ENCODE results near the gene TNFRSF14.

TNFRSF14 gene

DNA sequence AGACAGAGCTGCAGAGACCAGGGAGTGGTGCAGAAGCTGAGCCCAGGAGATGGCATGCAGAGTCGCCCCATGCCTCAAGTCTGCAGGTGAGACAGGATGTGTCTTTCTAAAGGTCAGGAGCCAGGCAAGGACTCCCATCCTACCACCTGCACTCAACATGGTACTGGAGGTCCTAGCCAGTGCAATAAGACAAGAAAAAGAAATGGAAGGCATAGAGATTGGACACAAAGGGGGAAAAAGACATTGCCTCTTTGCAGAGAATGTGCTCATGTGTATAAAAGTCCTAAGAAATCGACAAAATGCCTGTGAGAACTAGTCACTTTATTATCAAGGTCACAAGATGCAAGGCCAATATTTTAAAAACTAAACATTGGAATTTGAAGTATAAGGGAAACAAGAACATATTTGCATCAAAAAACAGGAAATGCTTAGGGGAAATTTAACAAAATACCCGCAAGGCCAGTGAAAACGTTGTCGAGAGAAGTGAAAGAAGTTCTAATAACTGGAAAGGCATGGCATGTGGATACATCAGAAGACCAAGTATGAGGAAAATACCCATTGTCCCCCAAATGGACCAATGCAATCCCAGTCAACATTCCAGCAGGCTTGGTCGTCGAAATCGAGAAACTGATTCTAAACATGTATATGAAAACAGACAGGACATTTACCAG, 17.2 kb downstream of the TNFRSF14 start:
- TF ChIP-seq TEAD4 (IDR thresholded peaks at IDR 0.05) (no peak), CREB1 (IDR thresholded peaks at IDR 0.05; ENCODE audit: low read depth) (no peak), CEBPB (IDR thresholded peaks at IDR 0.05) (no peak), NFIC (IDR thresholded peaks at IDR 0.05) (no peak)

DNA sequence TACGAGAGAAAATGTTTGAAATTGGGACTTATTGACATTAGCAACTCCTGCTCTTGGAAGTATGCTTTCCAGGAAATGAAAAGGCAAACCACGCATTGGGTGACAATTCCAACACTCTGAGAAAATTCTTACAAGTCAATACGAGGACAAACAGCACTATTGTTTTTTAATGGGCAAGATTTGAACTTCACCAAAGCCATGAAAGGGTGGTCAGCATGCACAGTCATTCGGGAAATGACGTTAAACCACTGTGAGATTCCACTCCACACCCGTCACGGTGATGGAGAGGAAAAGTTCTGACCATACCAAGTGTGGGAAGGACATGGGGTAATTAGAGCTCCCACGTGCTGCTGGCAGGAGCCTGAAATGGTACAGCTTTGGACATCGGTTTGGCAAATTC, 18.2 kb downstream of the TNFRSF14 start:
- TF ChIP-seq, protein P1, sequence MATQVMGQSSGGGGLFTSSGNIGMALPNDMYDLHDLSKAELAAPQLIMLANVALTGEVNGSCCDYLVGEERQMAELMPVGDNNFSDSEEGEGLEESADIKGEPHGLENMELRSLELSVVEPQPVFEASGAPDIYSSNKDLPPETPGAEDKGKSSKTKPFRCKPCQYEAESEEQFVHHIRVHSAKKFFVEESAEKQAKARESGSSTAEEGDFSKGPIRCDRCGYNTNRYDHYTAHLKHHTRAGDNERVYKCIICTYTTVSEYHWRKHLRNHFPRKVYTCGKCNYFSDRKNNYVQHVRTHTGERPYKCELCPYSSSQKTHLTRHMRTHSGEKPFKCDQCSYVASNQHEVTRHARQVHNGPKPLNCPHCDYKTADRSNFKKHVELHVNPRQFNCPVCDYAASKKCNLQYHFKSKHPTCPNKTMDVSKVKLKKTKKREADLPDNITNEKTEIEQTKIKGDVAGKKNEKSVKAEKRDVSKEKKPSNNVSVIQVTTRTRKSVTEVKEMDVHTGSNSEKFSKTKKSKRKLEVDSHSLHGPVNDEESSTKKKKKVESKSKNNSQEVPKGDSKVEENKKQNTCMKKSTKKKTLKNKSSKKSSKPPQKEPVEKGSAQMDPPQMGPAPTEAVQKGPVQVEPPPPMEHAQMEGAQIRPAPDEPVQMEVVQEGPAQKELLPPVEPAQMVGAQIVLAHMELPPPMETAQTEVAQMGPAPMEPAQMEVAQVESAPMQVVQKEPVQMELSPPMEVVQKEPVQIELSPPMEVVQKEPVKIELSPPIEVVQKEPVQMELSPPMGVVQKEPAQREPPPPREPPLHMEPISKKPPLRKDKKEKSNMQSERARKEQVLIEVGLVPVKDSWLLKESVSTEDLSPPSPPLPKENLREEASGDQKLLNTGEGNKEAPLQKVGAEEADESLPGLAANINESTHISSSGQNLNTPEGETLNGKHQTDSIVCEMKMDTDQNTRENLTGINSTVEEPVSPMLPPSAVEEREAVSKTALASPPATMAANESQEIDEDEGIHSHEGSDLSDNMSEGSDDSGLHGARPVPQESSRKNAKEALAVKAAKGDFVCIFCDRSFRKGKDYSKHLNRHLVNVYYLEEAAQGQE (IDR thresholded peaks at IDR 0.05; ENCODE audit: low read depth) = no peak
- TF ChIP-seq, protein P2, sequence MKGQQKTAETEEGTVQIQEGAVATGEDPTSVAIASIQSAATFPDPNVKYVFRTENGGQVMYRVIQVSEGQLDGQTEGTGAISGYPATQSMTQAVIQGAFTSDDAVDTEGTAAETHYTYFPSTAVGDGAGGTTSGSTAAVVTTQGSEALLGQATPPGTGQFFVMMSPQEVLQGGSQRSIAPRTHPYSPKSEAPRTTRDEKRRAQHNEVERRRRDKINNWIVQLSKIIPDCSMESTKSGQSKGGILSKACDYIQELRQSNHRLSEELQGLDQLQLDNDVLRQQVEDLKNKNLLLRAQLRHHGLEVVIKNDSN (IDR thresholded peaks at IDR 0.05) = no peak
- TF ChIP-seq CREB1 (IDR thresholded peaks at IDR 0.05; ENCODE audit: low read depth) (no peak), TEAD4 (IDR thresholded peaks at IDR 0.05) (no peak), TCF12 (IDR thresholded peaks at IDR 0.05; ENCODE audit: low read depth) (no peak), EP300 (IDR thresholded peaks at IDR 0.05; ENCODE audit: borderline replicate concordance) (no peak), RAD21 (IDR thresholded peaks at IDR 0.05; ENCODE audit: low read depth) (no peak), YY1 (IDR thresholded peaks at IDR 0.05; ENCODE audit: low read depth) (no peak)
- TF ChIP-seq, protein P3, sequence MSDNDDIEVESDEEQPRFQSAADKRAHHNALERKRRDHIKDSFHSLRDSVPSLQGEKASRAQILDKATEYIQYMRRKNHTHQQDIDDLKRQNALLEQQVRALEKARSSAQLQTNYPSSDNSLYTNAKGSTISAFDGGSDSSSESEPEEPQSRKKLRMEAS (IDR thresholded peaks at IDR 0.05) = no peak

DNA sequence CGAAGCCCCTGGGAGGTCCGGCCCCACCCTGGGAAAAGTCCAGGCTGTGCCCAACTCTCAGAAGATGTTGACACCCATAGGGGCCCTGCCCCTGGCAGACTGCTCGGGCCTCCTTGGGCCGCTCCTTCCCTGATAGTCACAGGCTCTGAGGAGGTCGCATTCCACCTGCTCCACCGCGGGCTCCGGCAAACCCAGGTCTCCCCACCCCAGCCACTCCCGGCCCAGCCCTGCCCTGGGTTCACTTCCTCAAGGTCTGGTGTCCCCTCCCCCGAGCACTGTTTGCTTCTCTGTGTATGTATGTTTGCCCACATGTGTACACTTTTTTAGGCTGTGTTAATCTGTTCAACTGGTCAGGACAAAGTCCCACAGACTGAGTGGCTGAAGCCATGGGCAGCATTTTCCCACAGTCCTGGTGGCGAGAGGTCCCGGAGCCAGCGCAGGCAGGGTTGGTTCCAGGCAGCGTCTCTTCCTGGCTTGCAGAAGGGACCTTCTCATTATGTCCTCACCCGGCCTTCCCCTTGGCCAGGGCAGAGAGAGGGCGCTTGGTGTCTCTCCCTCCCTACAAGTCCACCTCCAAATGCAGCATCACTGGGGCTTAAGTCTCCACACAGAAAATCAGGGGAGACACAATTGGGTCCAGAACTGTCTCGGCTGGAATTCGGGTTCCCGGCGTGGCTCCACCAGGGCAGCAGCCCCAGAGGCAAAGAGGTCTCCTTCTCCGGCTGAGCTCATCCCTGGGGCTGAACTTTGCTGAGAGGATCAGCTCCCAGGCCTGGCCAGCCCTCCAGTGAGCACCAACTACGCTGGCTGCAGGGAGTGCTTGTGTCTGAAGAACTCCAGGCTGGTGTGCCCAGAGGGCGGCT, 19.9 kb downstream of the TNFRSF14 start:
- TF ChIP-seq TCF12 (IDR thresholded peaks at IDR 0.05; ENCODE audit: low read depth) = no peak
- TF ChIP-seq FOXM1 (IDR thresholded peaks at IDR 0.05; ENCODE audit: borderline replicate concordance, low read depth) = no peak
- TF ChIP-seq TAF1 (IDR thresholded peaks at IDR 0.05; ENCODE audit: low read depth) = no peak
- no peak for TF ChIP-seq CEBPB (IDR thresholded peaks at IDR 0.05)
- TF ChIP-seq ZBTB7A (IDR thresholded peaks at IDR 0.05; ENCODE audit: low read depth) = no peak
- no peak for TF ChIP-seq EP300 (IDR thresholded peaks at IDR 0.05; ENCODE audit: borderline replicate concordance)
- TF ChIP-seq, protein P2 (IDR thresholded peaks at IDR 0.05) = no peak
- TF ChIP-seq, protein P1 (IDR thresholded peaks at IDR 0.05; ENCODE audit: low read depth) = no peak
- TF ChIP-seq RAD21 (IDR thresholded peaks at IDR 0.05; ENCODE audit: low read depth) = no peak
- TF ChIP-seq, protein P3 (IDR thresholded peaks at IDR 0.05) = no peak
- TF ChIP-seq TEAD4 (IDR thresholded peaks at IDR 0.05) = no peak
- TF ChIP-seq NFIC (IDR thresholded peaks at IDR 0.05) = no peak
- TF ChIP-seq CREB1 (IDR thresholded peaks at IDR 0.05; ENCODE audit: low read depth) = no peak
- no peak for TF ChIP-seq YY1 (IDR thresholded peaks at IDR 0.05; ENCODE audit: low read depth)
- TF ChIP-seq EGR1 (IDR thresholded peaks at IDR 0.05) = no peak

DNA sequence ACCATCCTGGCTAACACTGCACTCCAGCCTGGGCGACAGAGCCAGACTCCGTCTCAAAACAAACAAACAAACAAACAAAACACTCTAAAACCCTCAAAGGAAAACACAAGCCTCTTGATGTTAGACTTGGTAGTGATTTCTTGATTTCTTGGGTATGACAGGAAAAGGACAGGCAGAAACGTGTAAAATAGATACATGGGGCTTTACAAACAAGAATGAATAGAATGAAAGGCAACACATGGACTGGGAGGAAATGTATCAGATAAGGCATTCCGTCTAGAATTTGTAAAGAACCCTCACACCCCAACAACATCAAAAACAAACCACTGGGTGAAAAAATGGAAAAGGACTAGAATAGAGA, 22.6 kb downstream of the TNFRSF14 start:
- no peak for TF ChIP-seq CREB1 (IDR thresholded peaks at IDR 0.05; ENCODE audit: low read depth)
- TF ChIP-seq, protein P1 (IDR thresholded peaks at IDR 0.05; ENCODE audit: low read depth) = no peak
- TF ChIP-seq FOXM1 (IDR thresholded peaks at IDR 0.05; ENCODE audit: borderline replicate concordance, low read depth) = no peak
- TF ChIP-seq, protein P3 (IDR thresholded peaks at IDR 0.05) = no peak
- TF ChIP-seq EGR1 (IDR thresholded peaks at IDR 0.05) = no peak
- TF ChIP-seq, protein P2 (IDR thresholded peaks at IDR 0.05) = no peak
- TF ChIP-seq TCF12 (IDR thresholded peaks at IDR 0.05; ENCODE audit: low read depth) = no peak
